Measurements from ENCODE around the gene PLEKHG7. TPM values are rescaled to one million over a fixed set of nuclear protein-coding genes. Genes with fewer than 3 reads are reported as not detected.
A peak's percentile ranks its signal among the peaks of the same experiment; 100 is the strongest.

The PLEKHG7 gene
- total RNA-seq, 2 experiments from 2014 or later = not detected

DNA sequence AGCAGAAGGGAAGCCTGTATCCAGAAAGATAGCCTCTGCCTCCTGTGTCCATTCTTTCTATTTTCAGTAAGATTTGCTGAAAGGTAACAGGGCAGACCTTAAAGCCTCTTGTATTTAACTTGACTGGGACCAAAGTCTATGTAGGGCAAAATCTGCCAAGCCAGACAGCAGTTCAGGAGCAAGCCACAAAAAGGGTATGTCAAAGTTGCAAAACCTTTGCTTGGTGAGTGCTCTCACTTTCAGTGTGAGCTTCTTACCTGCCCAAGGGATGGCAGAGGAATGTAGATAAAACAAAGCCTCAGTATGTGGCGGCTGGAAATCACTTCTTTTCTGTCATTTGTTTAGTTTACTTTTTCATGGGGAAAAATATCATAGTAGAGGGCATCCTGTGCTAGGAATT is 63.1 kb downstream of the PLEKHG7 start:
- no peak for DNase-seq
- no peak overlapping the region for H3K4me3 ChIP-seq (ENCODE audit: low read length)
- peaks cover 20% of the 10 kb centered on the region for H3K4me1 Mint-ChIP-seq (ENCODE audit: low read depth)
- ATAC-seq (ENCODE audit: poor library complexity) = no peak
- POLR2A ChIA-PET = no interaction called here
- no peaks in the 10 kb centered on the region for H3K36me3 Mint-ChIP-seq (ENCODE audit: low read depth)
- H3K27ac Mint-ChIP-seq = no peak overlapping the region
- H3K27ac ChIP-seq (ENCODE audit: low read depth in 1 of 2, low read length in 2 of 2) = no peak overlapping the region
- H3K9me3 Mint-ChIP-seq = no peaks in the 10 kb centered on the region
- H3K4me3 Mint-ChIP-seq = no peak overlapping the region
- H3K9me3 ChIP-seq (ENCODE audit: control insufficient read depth in 1 of 2, insufficient read depth in 1 of 2, low read length in 2 of 2) = peaks cover 0 to 4% of the 10 kb centered on the region in 2 experiments
- CTCF ChIA-PET = no interaction called here
- intact Hi-C loops (cut with DNase I, micrococcal nuclease) = no loop called here
- no peaks in the 10 kb centered on the region for H3K36me3 ChIP-seq (ENCODE audit: insufficient read depth, low read length)
- H3K4me1 ChIP-seq (ENCODE audit: insufficient read depth, low read length) = no peaks in the 10 kb centered on the region
- no peaks in the 10 kb centered on the region for H3K27me3 ChIP-seq (ENCODE audit: control insufficient read depth in 1 of 2, insufficient read depth in 2 of 2, low read length in 2 of 2)
- no peak for TF ChIP-seq CTCF (IDR thresholded peaks at IDR 0.05)
- no peaks in the 10 kb centered on the region for H3K27me3 Mint-ChIP-seq

DNA sequence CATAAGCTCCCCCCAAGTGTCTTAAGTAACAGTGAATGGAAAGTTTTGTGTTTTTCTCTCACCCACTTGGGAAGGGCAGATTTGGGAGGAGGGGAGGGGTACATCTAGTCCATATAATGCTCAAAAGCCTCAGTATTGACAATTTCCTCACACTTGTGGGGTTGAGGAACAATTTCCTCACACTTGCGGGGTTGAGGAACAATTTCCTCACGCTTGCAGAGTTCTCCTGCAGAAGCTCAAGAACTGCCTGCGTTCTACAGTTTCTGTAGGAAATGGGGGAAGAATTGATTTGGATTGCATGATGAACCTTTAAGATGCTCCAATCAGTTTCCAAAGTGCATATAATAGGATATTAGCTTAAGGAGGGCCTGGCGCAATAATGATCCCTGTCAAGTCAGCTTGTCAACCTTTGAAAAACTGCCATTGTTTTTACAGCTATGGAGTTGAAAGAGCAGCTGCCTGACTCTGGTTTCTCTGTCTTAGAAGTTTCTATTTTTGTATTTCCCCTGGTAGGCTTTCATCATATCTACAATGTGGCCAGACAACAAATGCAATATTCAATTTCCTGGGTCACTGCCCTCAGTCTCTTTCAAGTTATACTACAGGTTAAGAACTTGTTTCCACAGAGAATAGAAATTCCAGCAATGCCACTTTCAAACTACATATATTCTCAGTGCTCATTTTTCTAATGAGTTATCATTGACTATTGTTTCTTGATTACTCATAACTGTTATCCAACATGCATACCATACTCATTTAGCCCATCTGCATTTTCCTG is 66.5 kb downstream of the PLEKHG7 start:
- no peaks in the 10 kb centered on the region for H3K27me3 ChIP-seq (ENCODE audit: control insufficient read depth in 1 of 2, insufficient read depth in 2 of 2, low read length in 2 of 2)
- H3K9me3 Mint-ChIP-seq = no peaks in the 10 kb centered on the region
- peaks cover 0 to 4% of the 10 kb centered on the region in 2 experiments for H3K9me3 ChIP-seq (ENCODE audit: control insufficient read depth in 1 of 2, insufficient read depth in 1 of 2, low read length in 2 of 2)
- no peaks in the 10 kb centered on the region for H3K36me3 Mint-ChIP-seq (ENCODE audit: low read depth)
- no peaks in the 10 kb centered on the region for H3K36me3 ChIP-seq (ENCODE audit: insufficient read depth, low read length)
- no peak overlapping the region for H3K4me3 ChIP-seq (ENCODE audit: low read length)
- H3K27ac Mint-ChIP-seq = no peak overlapping the region
- intact Hi-C loops (cut with DNase I, micrococcal nuclease) = no loop called here
- no peak overlapping the region for H3K4me3 Mint-ChIP-seq
- ATAC-seq (ENCODE audit: poor library complexity) (no peak), DNase-seq (peak in 1 of 14 experiments; percentile 7)
- ChIA-PET POLR2A (interaction anchor here (0.6 kb wide), 3 partner anchors 469 to 1355 kb away, joined by 3 read pairs; no protein-coding TSS in a partner anchor), CTCF (interaction anchor here (2.0 kb wide), 1 partner anchor 10 kb away, joined by 5 read pairs; no protein-coding TSS in a partner anchor)
- TF ChIP-seq CTCF (IDR thresholded peaks at IDR 0.05) = no peak
- no peak overlapping the region for H3K27ac ChIP-seq (ENCODE audit: low read depth in 1 of 2, low read length in 2 of 2)
- H3K27me3 Mint-ChIP-seq = no peaks in the 10 kb centered on the region
- H3K4me1 ChIP-seq (ENCODE audit: insufficient read depth, low read length) = no peaks in the 10 kb centered on the region
- peaks cover 26% of the 10 kb centered on the region for H3K4me1 Mint-ChIP-seq (ENCODE audit: low read depth)

DNA sequence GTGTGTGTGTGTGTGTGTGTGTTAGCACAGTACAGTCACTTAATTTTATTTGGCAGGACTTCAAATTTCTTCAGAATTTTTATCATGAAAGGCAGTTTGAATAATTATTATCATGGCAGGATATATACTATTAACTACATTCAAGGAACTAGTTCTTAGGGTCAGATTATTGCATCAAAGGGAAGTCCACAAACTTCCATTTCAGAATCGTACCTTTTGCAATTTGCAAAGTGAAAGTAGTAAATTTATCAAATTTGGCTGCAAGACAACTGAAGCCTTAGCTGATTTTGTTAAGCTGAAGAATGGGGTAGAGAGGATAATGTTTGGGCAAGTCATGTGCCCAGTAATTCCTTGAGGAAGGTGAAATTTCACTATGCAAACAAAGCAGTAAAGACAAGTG is 68.2 kb downstream of the PLEKHG7 start:
- no peaks in the 10 kb centered on the region for H3K27me3 ChIP-seq (ENCODE audit: control insufficient read depth in 1 of 2, insufficient read depth in 2 of 2, low read length in 2 of 2)
- H3K4me1 Mint-ChIP-seq (ENCODE audit: low read depth) = peaks cover 26% of the 10 kb centered on the region
- H3K27ac ChIP-seq (ENCODE audit: low read depth in 1 of 2, low read length in 2 of 2) = no peak overlapping the region
- H3K4me3 ChIP-seq (ENCODE audit: low read length) = no peak overlapping the region
- ATAC-seq (ENCODE audit: poor library complexity) (no peak), DNase-seq (no peak)
- no peaks in the 10 kb centered on the region for H3K27me3 Mint-ChIP-seq
- peaks cover 7% of the 10 kb centered on the region for H3K36me3 Mint-ChIP-seq (ENCODE audit: low read depth)
- peaks cover 0 to 4% of the 10 kb centered on the region in 2 experiments for H3K9me3 ChIP-seq (ENCODE audit: control insufficient read depth in 1 of 2, insufficient read depth in 1 of 2, low read length in 2 of 2)
- ChIA-PET CTCF (interaction anchor here (1.0 kb wide), 1 partner anchor 12 kb away, joined by 3 read pairs; no protein-coding TSS in a partner anchor), POLR2A (interaction anchor here (0.5 to 1.2 kb wide), 3 partner anchors 8 to 505 kb away, joined by 3 read pairs; no protein-coding TSS in a partner anchor)
- H3K27ac Mint-ChIP-seq = peak overlapping the region; percentile 21
- no peak for TF ChIP-seq CTCF (IDR thresholded peaks at IDR 0.05)
- no peak overlapping the region for H3K4me3 Mint-ChIP-seq
- peaks cover 3% of the 10 kb centered on the region for H3K36me3 ChIP-seq (ENCODE audit: insufficient read depth, low read length)
- intact Hi-C loops (cut with DNase I, micrococcal nuclease) = no loop called here
- H3K9me3 Mint-ChIP-seq = no peaks in the 10 kb centered on the region
- H3K4me1 ChIP-seq (ENCODE audit: insufficient read depth, low read length) = no peaks in the 10 kb centered on the region
